ENCODE results near the gene RARRES2.
A peak's percentile ranks its signal among the peaks of the same experiment; 100 is the strongest.

- TF ChIP-seq CTCF (IDR thresholded peaks at IDR 0.05) = no peak
- TF ChIP-seq POLR2A (IDR thresholded peaks at IDR 0.05) = peak in 2 of 3 donors; percentile 61 to 73
These were observed 27.7 kb upstream of the RARRES2 start for GRCh38 chr7:150368884-150369747.
